WTC11 (cell line): ENCODE results near the gene CPNE4.

Experiments
- AR ChIP-seq: fragments of 250-450 bp; sonication (Bioruptor Pico); IDR thresholded peaks from 2 replicates; pipeline ENCODE4 v1.9.0; 2021; ENCODE audit warnings: mild to moderate bottlenecking
- ATF2 ChIP-seq: sonication (generic); formaldehyde crosslinking; IDR thresholded peaks from 2 replicates; pipeline ENCODE4 v1.8.1; 2022; ENCODE audit warnings: low read depth, missing genetic modification reagents, borderline replicate concordance
- CTCF ChIP-seq: fragments of 200-600 bp; IDR thresholded peaks from 2 replicates; pipeline ENCODE4 v1.8.0; 2022; ENCODE audit warnings: antibody characterized with exemption
- FOXK1 ChIP-seq: sonication (generic); formaldehyde crosslinking; IDR thresholded peaks from 2 replicates; pipeline ENCODE4 v1.8.0; 2022; ENCODE audit warnings: mild to moderate bottlenecking, moderate library complexity, missing genetic modification reagents
- SP1 ChIP-seq: sonication (generic); formaldehyde crosslinking; conservative IDR thresholded peaks from 2 replicates; pipeline ENCODE4 v1.8.1; 2022; ENCODE audit warnings: missing genetic modification reagents
- STAT6 ChIP-seq: sonication (generic); formaldehyde crosslinking; conservative IDR thresholded peaks from 2 replicates; pipeline ENCODE4 v1.8.1; 2023; ENCODE audit warnings: mild to moderate bottlenecking, low read depth, missing genetic modification reagents, moderate library complexity
- TEAD4 ChIP-seq: sonication (generic); formaldehyde crosslinking; IDR thresholded peaks from 2 replicates; pipeline ENCODE4 v1.8.0; 2022; ENCODE audit warnings: mild to moderate bottlenecking, missing genetic modification reagents
- TF ChIP-seq, protein P1 (sequence below): sonication (generic); formaldehyde crosslinking; IDR thresholded peaks from 2 replicates; pipeline ENCODE4 v1.8.1; 2023; ENCODE audit warnings: mild to moderate bottlenecking, missing genetic modification reagents, moderate library complexity
- TF ChIP-seq, protein P2 (sequence below): sonication (generic); formaldehyde crosslinking; IDR thresholded peaks from 2 replicates; pipeline ENCODE4 v1.8.1; 2022; ENCODE audit warnings: mild to moderate bottlenecking, moderate library complexity, missing genetic modification reagents

DNA sequence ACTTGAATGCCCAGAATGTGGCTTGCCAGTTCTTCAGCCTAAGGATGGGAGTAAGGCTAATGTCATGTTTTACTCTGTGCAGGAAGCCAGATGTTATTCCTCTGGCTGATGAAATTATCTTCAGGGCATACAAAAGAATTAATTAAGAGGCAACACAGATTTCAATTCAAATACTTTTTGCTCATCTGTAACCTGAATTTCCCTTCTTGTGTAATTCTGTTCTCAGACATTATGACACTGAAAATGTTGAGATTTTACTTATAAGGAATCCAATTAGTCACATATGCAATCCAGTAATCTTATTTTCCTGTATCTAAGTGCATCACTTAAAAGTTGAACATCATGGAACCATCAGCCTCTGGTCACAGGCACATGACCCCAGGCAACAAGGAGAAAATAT is 136.5 kb downstream of the CPNE4 start:
- TF ChIP-seq CTCF (no peak), STAT6 (no peak), ATF2 (CRISPR knock-in tag) (no peak), FOXK1 (CRISPR knock-in tag) (no peak), SP1 (CRISPR knock-in tag) (no peak), TEAD4 (no peak), AR (CRISPR knock-in tag) (no peak)
- TF ChIP-seq, protein P1, sequence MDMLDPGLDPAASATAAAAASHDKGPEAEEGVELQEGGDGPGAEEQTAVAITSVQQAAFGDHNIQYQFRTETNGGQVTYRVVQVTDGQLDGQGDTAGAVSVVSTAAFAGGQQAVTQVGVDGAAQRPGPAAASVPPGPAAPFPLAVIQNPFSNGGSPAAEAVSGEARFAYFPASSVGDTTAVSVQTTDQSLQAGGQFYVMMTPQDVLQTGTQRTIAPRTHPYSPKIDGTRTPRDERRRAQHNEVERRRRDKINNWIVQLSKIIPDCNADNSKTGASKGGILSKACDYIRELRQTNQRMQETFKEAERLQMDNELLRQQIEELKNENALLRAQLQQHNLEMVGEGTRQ (CRISPR knock-in tag), result no peak
- TF ChIP-seq, protein P2, sequence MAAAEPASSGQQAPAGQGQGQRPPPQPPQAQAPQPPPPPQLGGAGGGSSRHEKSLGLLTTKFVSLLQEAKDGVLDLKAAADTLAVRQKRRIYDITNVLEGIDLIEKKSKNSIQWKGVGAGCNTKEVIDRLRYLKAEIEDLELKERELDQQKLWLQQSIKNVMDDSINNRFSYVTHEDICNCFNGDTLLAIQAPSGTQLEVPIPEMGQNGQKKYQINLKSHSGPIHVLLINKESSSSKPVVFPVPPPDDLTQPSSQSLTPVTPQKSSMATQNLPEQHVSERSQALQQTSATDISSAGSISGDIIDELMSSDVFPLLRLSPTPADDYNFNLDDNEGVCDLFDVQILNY, result no peak
